Stomach (tissue), 4 donors: Measurements from ENCODE around the gene PCLAF.

Source experiments
- CTCF ChIP-seq, 7 experiments: fragments of 450-650 bp in 4 of 7; fragments of 200-600 bp in 3 of 7; sonication (generic) in 3 of 7; IDR thresholded peaks; one replicate each; pipeline ENCODE4 v1.5.1; 2016 to 2019; ENCODE audit warnings: antibody characterized with exemption in 7 of 7, control low read depth in 2 of 7, mild to moderate bottlenecking in 1 of 7
- EP300 ChIP-seq: sonication (generic); formaldehyde crosslinking; IDR thresholded peaks from one replicate; pipeline ENCODE4 v1.6.1; 2017; ENCODE audit warnings: antibody characterized with exemption
- POLR2A ChIP-seq, 4 donors: fragments of 450-650 bp; IDR thresholded peaks; one replicate each; pipeline ENCODE4 v1.6.1; 2016; ENCODE audit warnings: antibody characterized with exemption in 4 of 4, control low read depth in 2 of 4, mild to moderate bottlenecking in 1 of 4, moderate library complexity in 1 of 4

- no peak for TF ChIP-seq CTCF (IDR thresholded peaks at IDR 0.05)
- TF ChIP-seq POLR2A (IDR thresholded peaks at IDR 0.05), result no peak
- no peak for TF ChIP-seq EP300
These were observed 15.5 kb upstream of the PCLAF start for GRCh38 chr15:64396789-64397188.
